ENCODE results near the gene FAM13A.

- TF ChIP-seq CTCF (IDR thresholded peaks at IDR 0.05; ENCODE audit: low read depth, low read length, poor library complexity, severe bottlenecking) = no peak
- TF ChIP-seq EZH2phosphoT487 (IDR thresholded peaks at IDR 0.05; ENCODE audit: borderline replicate concordance, low read length) = no peak
These were observed 350.4 kb downstream of the FAM13A start for GRCh38 chr4:88706574-88706973.

Data from DOHH2 (cell line).